ENCODE measurements around the gene ZBTB4. TPM values are rescaled to one million over a fixed set of nuclear protein-coding genes. Genes with fewer than 3 reads are reported as not detected.

The ZBTB4 gene, protein sequence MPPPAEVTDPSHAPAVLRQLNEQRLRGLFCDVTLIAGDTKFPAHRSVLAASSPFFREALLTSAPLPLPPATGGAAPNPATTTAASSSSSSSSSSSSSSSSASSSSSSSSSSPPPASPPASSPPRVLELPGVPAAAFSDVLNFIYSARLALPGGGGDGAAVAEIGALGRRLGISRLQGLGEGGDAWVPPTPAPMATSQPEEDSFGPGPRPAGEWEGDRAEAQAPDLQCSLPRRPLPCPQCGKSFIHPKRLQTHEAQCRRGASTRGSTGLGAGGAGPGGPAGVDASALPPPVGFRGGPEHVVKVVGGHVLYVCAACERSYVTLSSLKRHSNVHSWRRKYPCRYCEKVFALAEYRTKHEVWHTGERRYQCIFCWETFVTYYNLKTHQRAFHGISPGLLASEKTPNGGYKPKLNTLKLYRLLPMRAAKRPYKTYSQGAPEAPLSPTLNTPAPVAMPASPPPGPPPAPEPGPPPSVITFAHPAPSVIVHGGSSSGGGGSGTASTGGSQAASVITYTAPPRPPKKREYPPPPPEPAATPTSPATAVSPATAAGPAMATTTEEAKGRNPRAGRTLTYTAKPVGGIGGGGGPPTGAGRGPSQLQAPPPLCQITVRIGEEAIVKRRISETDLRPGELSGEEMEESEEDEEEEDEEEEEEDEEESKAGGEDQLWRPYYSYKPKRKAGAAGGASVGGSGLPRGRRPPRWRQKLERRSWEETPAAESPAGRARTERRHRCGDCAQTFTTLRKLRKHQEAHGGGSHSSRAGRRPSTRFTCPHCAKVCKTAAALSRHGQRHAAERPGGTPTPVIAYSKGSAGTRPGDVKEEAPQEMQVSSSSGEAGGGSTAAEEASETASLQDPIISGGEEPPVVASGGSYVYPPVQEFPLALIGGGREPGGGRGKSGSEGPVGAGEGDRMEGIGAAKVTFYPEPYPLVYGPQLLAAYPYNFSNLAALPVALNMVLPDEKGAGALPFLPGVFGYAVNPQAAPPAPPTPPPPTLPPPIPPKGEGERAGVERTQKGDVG
- 14.8 and 19.0 TPM in 2 replicates for total RNA-seq

DNA sequence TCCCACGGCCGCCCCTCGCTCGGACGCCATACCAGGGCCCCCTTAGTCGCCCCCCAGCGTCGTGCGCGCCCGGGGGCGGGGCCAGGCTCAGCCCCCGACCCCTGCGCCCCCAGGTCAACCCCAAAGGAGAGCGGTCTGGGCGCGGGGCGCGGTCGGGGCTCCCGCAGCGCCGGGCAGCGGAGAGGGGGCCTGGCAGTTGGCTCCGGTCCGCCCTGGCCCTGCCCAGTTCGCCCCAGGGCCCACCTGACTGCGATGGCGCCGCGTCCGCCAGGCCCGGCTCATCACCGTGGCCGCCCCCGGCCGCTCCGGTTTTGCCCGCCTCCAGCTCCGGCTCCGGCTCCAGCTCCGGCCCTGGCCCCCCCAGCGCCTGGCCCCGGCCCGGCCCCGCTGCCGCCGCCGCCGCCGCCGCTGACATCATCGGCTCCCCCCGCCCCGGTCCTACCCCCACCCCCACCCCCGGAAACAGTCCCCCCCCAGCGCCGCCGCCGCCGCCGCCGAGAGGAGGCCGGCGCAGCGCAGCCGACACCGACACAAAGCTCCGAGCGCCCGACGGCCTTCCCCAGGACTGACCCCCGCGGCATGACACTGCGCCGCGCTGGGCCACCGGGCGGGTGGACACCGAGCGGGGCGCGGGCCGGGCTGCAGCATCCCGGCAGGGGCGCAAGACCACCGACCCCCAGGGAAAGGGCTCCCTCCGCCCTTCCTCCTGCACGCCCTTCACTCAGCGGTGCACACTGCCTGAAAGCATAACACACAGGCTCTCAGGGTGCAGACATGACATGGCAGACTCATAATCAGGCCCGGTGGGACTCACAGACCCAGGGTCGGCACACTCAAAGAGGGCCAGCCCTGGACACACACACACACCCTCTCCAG, at the start of gene ZBTB4:
Gene ZBTB4 (minus strand): TSS at position 419 of the 876 bp plus-strand sequence. CDS start 12,830 bp downstream, outside the sequence.

DNA sequence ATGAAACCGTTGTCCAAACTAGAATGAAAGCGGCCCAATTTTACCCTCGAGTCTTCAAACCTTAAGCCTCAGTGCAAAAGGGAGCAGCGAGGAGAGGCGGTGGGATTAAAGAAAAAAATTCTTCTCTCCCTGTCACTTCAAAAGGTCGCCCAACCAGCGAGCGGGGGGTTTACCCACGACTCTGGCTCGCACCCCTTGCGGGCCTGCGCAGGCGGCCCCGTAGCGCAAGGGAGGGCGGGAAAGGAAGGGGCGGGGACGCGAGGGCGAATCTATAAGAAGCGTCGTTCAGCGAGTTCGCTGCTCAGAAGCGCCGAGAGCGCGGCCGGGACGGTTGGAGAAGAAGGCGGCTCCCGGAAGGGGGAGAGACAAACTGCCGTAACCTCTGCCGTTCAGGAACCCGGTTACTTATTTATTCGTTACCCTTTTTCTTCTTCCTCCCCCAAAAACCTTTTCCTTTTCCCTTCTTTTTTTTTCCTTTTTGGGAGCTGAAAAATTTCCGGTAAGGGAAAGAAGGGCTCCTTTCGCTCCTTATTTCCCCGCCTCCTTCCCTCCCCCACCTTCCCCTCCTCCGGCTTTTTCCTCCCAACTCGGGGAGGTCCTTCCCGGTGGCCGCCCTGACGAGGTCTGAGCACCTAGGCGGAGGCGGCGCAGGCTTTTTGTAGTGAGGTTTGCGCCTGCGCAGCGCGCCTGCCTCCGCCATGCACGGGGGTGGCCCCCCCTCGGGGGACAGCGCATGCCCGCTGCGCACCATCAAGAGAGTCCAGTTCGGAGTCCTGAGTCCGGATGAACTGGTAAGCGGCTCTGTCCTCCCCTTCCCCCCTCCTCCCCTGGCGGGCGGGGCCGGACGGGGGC, 4.9 kb upstream of the ZBTB4 start, which contains the start of gene POLR2A:
Gene POLR2A (plus strand): TSS at position 300 of the 852 bp plus-strand sequence.

DNA sequence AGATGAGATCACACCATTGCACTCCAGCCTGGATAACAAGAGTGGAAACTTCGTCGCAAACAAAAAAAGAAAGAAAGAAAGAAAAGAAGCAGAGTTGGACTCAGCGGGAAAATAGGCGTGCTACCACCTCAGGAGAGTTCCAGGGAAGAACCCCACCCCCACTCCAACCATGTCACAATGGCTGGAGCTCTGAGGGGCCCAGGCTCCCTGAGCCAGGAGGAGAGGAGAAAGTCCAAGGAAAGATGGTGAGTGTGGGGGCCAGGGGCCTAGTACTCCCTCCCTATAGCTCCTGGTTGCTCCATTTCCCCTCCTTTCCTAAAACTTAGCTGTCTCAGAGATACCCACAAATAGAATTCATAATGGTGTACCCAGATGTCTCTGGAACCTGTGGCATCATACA, 1.8 kb upstream of the ZBTB4 start, which contains the start of gene SLC35G6:
Gene SLC35G6 (plus strand): TSS at position 172 of the 400 bp plus-strand sequence. CDS start 71 bp downstream, at position 243.

DNA sequence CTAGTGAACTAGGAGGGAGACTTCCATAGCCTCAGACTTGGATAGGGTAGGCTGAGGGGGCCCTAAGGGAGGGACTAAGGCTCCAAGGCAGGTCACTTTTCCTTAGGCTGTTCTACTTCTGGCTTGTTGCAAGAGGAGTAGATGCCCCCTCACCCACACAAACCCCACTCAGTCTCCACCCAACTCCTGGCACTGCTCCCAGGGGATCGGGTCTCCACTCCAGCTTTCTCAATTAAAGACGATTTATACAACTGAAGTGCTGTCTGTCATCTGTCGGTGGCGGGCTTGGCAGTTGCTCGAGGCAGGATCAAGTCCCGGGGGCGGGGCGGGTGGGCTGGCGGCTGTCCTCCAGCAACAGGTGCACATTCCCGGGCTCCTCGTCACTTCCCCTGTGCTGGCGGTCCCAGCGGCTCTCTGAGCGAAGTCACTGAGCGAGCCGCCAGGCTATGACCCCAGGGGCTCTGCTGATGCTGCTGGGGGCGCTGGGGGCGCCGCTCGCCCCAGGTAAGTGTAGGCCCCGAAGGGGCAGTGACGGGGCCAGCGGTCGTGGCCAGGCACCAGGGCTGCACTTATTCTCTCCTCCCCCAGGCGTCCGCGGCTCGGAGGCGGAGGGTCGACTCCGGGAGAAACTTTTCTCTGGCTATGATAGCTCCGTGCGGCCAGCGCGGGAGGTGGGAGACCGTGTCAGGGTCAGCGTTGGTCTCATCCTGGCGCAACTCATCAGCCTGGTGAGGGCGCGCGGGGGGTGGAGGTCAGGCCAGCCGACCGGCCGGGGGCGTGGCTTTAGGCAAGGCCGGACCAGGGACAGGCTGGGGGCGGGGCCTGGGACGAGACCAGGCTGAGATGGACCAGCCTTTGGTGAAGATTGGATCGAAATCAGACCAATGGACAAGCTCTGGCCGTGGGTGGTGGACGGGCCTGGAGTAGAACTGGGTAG, 34.5 kb downstream of the ZBTB4 start, which contains the start of gene CHRNB1:
Gene CHRNB1 (plus strand): TSS at position 380 of the 937 bp plus-strand sequence. CDS start 67 bp downstream, at position 447.

DNA sequence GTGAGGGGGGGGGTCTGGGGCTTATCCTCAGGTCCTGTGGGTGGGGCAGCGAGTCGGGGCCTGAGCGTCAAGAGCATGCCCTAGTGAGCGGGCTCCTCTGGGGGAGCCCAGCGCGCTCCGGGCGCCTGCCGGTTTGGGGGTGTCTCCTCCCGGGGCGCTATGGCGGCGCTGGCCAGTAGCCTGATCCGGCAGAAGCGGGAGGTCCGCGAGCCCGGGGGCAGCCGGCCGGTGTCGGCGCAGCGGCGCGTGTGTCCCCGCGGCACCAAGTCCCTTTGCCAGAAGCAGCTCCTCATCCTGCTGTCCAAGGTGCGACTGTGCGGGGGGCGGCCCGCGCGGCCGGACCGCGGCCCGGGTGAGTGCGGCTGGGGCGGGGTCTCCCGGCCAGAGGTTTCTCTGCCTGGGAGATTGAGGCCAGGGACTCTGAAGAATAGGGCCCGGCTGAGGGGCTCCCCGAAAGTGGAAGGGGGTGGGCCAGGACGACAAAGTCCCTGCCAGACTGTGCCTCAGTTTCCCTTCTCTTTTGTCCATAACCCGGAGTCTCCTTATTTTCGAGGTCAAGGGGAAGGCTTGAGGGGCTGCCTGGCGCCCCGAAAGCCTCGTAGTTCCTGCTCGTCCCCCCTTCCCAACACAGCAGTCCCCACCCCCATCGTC, 39.8 kb downstream of the ZBTB4 start, which contains the start of gene FGF11:
Gene FGF11 (plus strand): TSS at position 51 of the 651 bp plus-strand sequence. CDS start 109 bp downstream, at position 160.

DNA sequence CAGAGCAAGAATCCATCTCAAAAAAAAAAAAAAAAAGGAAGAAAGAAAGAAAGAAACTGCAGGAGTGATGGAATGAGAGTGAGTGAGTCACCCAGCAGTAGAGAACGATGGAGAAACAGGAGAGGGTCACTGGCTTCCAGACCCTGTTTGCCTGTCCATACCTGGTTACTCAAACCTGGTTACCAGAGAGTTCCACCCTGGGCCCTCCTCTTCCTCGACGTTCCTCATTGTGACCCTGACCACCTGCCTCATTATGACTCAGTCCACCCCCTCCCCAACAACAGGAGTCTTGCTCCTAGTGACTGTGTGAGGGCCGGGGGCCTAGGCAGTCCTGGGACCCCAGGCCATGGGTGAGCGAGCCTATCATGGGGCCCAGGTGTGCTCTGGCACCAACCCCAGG, 50.9 kb downstream of the ZBTB4 start, which contains the start of gene SPEM3:
Gene SPEM3 (plus strand): TSS at position 301 of the 400 bp plus-strand sequence. CDS start 46 bp downstream, at position 347.

DNA sequence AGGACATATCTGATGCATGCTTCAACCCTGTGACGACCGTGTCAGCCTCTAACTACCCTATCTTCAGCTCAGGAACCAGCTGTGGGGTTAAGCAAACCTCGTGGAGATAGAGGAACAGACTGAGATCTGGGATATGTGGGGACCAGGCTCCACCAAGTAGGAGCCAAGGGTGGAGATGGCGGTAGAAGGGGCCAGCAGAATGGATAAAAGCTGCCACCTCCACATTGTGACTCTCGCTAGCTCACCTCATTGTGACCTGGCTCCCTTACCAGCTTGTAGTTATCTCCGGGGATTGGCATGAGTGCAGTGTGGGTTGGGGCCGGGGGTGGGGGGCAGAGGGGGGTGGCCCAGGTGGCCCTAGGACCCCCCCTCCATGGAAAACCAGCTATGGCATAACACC, 54.1 kb downstream of the ZBTB4 start, which contains the start of gene SPEM2:
Gene SPEM2 (plus strand): TSS at position 301 of the 400 bp plus-strand sequence. CDS start 73 bp downstream, at position 374.

DNA sequence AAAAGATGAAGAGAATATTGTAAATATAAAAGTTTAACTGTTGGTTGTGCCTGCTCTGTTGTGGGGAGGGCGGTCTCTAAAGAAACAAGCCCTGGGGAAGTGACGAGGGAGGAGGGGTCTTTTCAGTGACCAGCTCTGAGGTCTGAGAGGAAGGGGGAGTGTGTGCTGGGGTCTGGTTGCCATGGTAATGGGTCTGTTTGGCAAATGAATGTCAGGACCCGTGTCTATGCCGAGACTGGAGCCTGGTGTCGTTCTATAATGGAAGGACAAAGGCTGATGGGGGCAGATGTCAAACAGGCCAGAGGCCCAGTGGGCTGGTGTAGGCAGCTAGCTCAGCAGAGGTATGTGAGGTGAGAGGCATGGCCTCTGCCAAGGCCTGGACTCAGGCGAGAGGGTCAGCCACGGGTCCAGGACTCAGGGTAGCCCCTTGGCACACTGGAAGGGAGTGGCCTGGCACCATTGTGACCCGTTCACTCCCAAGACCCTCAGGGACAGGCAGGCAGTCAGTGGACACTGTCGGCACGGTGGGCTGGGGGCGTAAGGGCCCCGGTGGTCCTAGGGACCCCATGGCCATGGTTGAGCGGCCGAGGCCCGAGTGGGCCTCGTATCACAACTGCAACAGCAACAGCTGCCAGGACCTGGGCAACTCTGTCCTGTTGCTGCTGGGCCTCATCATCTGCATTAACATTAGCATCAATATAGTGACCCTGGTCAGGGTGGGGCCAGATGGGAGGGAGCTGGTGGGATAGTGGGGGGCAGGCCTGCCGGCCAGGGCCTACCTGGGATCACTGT, 59.4 kb downstream of the ZBTB4 start, which contains the start of gene SPEM1:
Gene SPEM1 (plus strand): TSS at position 506 of the 792 bp plus-strand sequence. CDS start 61 bp downstream, at position 567.

Other genes starting within 250 kb of the ZBTB4 start
- gene DVL2, start 245.1 kb downstream of the ZBTB4 start, total RNA-seq, result 78.2 and 87.1 TPM in 2 replicates
- gene PHF23, start 240.2 kb downstream of the ZBTB4 start, total RNA-seq, result 38.3 and 47.5 TPM in 2 replicates
- 168 and 193 TPM in 2 replicates for gene GABARAP, start 237.2 kb downstream of the ZBTB4 start, total RNA-seq
- 15.2 and 17.6 TPM in 2 replicates for gene CTDNEP1, start 227.9 kb downstream of the ZBTB4 start, total RNA-seq
- gene ELP5, start 227.4 kb downstream of the ZBTB4 start, total RNA-seq, result 26.5 and 27.7 TPM in 2 replicates
- gene CLDN7, start 217.2 kb downstream of the ZBTB4 start, total RNA-seq, result 1.3 and 1.6 TPM in 2 replicates
- gene SLC2A4, start 197.9 kb downstream of the ZBTB4 start, total RNA-seq, result 0.28 TPM in 2 replicates
- gene YBX2, start 185.0 kb downstream of the ZBTB4 start, total RNA-seq, result 0.09 TPM in 1 of 2 replicates, not detected in the other
- 397 and 405 TPM in 2 replicates for gene EIF5A, start 172.0 kb downstream of the ZBTB4 start, total RNA-seq
- 26.2 and 32.5 TPM in 2 replicates for gene GPS2, start 164.3 kb downstream of the ZBTB4 start, total RNA-seq
- gene NEURL4, start 150.3 kb downstream of the ZBTB4 start, total RNA-seq, result 14.4 and 23.1 TPM in 2 replicates
- gene ACAP1, start 143.1 kb downstream of the ZBTB4 start, total RNA-seq, result 2.1 and 3.3 TPM in 2 replicates
- 6.8 and 16.4 TPM in 2 replicates for gene KCTD11, start 127.5 kb downstream of the ZBTB4 start, total RNA-seq
- not detected in 2 replicates for gene TMEM95, start 124.5 kb downstream of the ZBTB4 start, total RNA-seq
- gene TNK1, start 98.5 kb downstream of the ZBTB4 start, total RNA-seq, result 0.37 and 0.57 TPM in 2 replicates
- gene PLSCR3, start 85.1 kb downstream of the ZBTB4 start, total RNA-seq, result 13.9 and 14.4 TPM in 2 replicates
- gene TMEM256, start 75.5 kb downstream of the ZBTB4 start, total RNA-seq, result 105 and 158 TPM in 2 replicates
- 4.1 and 6.3 TPM in 2 replicates for gene NLGN2, start 71.8 kb downstream of the ZBTB4 start, total RNA-seq
- not detected in 2 replicates for gene SPEM1, start 59.3 kb downstream of the ZBTB4 start, total RNA-seq
- not detected in 2 replicates for gene SPEM2, start 54.0 kb downstream of the ZBTB4 start, total RNA-seq
- gene SPEM3, start 50.8 kb downstream of the ZBTB4 start, total RNA-seq, result not detected in 2 replicates
- gene TMEM102, start 44.2 kb downstream of the ZBTB4 start, total RNA-seq, result 0.71 and 0.74 TPM in 2 replicates
- gene FGF11, start 40.1 kb downstream of the ZBTB4 start, total RNA-seq, result 0.71 and 3.4 TPM in 2 replicates
- gene CHRNB1, start 34.6 kb downstream of the ZBTB4 start, total RNA-seq, result 5.9 and 7.3 TPM in 2 replicates
- gene SLC35G6, start 1.8 kb upstream of the ZBTB4 start, total RNA-seq, result not detected in 2 replicates
- 65.1 and 79.0 TPM in 2 replicates for gene POLR2A, start 4.7 kb upstream of the ZBTB4 start, total RNA-seq
- 2.1 and 4.4 TPM in 2 replicates for gene TNFSF12, start 69.4 kb upstream of the ZBTB4 start, total RNA-seq
- gene TNFSF13, start 79.1 kb upstream of the ZBTB4 start, total RNA-seq, result 0.71 and 0.74 TPM in 2 replicates
- 61.0 and 67.3 TPM in 2 replicates for gene SENP3, start 82.3 kb upstream of the ZBTB4 start, total RNA-seq
- 11.2 and 16.3 TPM in 2 replicates for gene CD68, start 100.0 kb upstream of the ZBTB4 start, total RNA-seq
- gene MPDU1, start 104.2 kb upstream of the ZBTB4 start, total RNA-seq, result 54.0 and 54.8 TPM in 2 replicates
- gene SOX15, start 110.5 kb upstream of the ZBTB4 start, total RNA-seq, result 0.14 and 0.18 TPM in 2 replicates
- gene FXR2, start 135.3 kb upstream of the ZBTB4 start, total RNA-seq, result 41.4 and 45.7 TPM in 2 replicates
- gene SAT2, start 148.2 kb upstream of the ZBTB4 start, total RNA-seq, result 52.7 and 54.0 TPM in 2 replicates
- gene SHBG, start 150.5 kb upstream of the ZBTB4 start, total RNA-seq, result 0.57 and 148 TPM in 2 replicates
- gene ATP1B2, start 171.3 kb upstream of the ZBTB4 start, total RNA-seq, result not detected in 2 replicates
- 16.9 and 18.7 TPM in 2 replicates for gene TP53, start 207.9 kb upstream of the ZBTB4 start, total RNA-seq
- 3.1 and 3.4 TPM in 2 replicates for gene WRAP53, start 208.8 kb upstream of the ZBTB4 start, total RNA-seq
- 0.09 and 0.28 TPM in 2 replicates for gene EFNB3, start 225.6 kb upstream of the ZBTB4 start, total RNA-seq
- gene DNAH2, start 238.1 kb upstream of the ZBTB4 start, total RNA-seq, result 0.57 and 1.8 TPM in 2 replicates